Lower leg skin (tissue), 4 donors: ENCODE results near the gene ZSWIM3. TPM values are rescaled to one million over a fixed set of nuclear protein-coding genes. Genes with fewer than 3 reads are reported as not detected.

Experiments
- DNase-seq, 2 donors: peaks; one replicate each; pipeline ENCODE4 v3.0.0-alpha.2; 2019; ENCODE audit warnings: low spot score in 2 of 2
- H3K4me3 ChIP-seq: fragments of 200-600 bp; sonication (generic); 2 replicates; pipeline ENCODE4 v1.5.1; 2017; ENCODE audit warnings: mild to moderate bottlenecking, low read depth; ENCODE audit not compliant: poor library complexity, severe bottlenecking
- POLR2A ChIP-seq, 2 donors: fragments of 450-650 bp; IDR thresholded peaks; one replicate each; pipeline ENCODE4 v1.6.1; 2016 to 2017; ENCODE audit warnings: antibody characterized with exemption in 2 of 2, mild to moderate bottlenecking in 1 of 2, moderate library complexity in 1 of 2
- WGBS, 2 donors: methylation state at CpG; one replicate each; pipeline ENCODE4 v1.1.5; 2018; 5-methylcytosine and 5-hydroxymethylcytosine counted together
- intact Hi-C: fragments of 100-400 bp; cut with DNase I; formaldehyde crosslinking; loops from one replicate; pipeline ENCODE4 v1.15.0; 2023; ENCODE audit warnings: low total_unique reads
- total RNA-seq, 4 donors: library from RNA; depleted of rRNA; stranded (reverse); fragments of >200 nt; gene quantifications; one replicate each; pipeline ENCODE4 v1.1.0, GENCODE V29; 2016
- TF ChIP-seq, protein P1 (sequence below), 3 donors: fragments of 450-650 bp; IDR thresholded peaks; one replicate each; pipeline ENCODE4 v1.5.1; 2016; ENCODE audit warnings: antibody characterized with exemption in 3 of 3, mild to moderate bottlenecking in 3 of 3, moderate library complexity in 2 of 3

The ZSWIM3 gene
- total RNA-seq, 4 donors from 2014 or later = 3.7 to 4.6 (median 4.0) TPM

DNA sequence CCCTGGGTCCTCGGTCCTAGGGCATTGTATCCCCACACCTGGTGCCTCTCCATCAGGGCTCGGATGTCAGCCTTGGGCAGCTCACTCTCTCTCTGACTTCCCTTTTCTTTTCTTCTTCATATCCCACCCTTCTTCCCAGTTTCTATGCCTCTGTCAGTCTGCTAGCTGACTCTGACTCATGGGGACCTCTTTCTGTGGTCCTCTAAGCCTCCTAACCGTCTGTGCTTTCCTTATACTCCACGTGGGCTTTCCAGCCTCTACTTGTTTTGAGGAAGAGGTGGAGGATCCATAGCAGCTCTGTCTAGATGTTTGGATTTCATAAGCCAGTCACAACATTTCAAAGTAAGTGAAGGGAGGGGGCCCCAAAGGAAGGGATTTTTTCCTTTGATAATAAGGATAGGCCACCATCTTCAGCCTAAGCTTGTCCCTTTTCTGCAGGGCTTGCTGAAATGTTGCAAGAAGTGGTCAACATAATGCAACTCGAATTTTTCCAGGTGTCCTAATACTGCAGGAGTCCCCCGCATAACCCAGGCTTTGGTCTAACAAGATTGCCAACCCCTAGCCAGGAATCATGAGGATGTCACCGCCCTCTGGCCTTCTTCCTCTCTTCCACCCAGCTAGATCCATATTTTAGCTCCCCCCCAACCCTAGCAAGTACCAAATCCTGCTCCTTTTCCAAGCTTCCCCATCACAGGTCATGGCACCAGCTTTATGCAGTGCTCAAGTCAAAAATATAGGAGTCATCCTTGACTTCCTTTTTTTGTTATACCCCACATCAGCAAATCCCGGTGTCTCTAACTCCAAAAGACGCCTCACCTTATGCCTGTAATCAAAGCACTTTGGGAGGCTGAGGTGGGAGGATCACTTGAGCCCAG is 63.3 kb downstream of the ZSWIM3 start:
- TF ChIP-seq, protein P1, sequence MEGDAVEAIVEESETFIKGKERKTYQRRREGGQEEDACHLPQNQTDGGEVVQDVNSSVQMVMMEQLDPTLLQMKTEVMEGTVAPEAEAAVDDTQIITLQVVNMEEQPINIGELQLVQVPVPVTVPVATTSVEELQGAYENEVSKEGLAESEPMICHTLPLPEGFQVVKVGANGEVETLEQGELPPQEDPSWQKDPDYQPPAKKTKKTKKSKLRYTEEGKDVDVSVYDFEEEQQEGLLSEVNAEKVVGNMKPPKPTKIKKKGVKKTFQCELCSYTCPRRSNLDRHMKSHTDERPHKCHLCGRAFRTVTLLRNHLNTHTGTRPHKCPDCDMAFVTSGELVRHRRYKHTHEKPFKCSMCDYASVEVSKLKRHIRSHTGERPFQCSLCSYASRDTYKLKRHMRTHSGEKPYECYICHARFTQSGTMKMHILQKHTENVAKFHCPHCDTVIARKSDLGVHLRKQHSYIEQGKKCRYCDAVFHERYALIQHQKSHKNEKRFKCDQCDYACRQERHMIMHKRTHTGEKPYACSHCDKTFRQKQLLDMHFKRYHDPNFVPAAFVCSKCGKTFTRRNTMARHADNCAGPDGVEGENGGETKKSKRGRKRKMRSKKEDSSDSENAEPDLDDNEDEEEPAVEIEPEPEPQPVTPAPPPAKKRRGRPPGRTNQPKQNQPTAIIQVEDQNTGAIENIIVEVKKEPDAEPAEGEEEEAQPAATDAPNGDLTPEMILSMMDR (IDR thresholded peaks at IDR 0.05) = no peak
- TF ChIP-seq POLR2A (IDR thresholded peaks at IDR 0.05) = no peak

DNA sequence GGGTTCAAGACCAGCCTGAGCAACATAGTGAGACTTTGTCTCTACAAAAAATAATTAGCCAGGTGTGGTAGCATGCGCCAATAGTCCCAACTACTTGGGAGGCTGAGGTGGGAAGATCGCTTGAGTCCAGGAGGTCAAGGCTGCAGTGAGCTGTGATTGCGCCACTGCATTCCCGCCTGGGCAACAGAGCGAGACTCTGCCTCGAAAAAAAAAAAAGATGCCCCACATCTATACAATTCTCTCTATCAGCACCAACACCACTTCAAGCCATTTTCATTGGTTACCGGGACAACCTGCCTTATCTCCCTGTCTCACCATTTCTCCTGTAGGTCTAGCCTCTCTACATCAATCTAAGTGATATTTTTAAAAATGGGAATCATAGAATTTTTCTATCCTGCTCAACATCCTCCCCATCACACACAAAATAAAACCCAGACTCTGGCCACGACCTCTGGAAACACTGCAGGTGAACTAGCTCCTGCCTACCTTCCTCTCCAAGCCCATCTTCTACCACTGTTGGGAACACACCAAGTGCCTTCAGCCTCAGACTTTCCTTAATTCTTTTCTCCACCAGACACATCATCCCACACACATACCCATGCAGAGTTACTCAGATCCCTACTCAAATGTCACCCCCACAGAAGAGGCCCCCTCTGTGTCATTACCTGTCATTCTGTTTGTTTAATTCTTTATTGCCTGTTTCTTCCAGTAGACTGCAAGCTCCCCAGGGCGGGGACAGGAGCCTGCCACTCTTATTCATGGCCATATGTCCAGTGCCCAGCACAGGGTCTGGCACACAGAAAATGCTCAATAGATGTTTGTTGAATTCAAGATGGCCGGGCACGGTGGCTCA is 64.1 kb downstream of the ZSWIM3 start:
- TF ChIP-seq, protein P1 (IDR thresholded peaks at IDR 0.05) = no peak
- TF ChIP-seq POLR2A (IDR thresholded peaks at IDR 0.05) = no peak
- intact Hi-C loops = no loop called here
- H3K4me3 ChIP-seq = no peak overlapping the region
- 88 to 96% methylated on average over 11 of the region's 11 CpGs for WGBS, 2 donors
- DNase-seq = no peak

More for the DNA sequence above, 63.3 kb downstream of the ZSWIM3 start:
- intact Hi-C loops = no loop called here
- no peak overlapping the region for H3K4me3 ChIP-seq
- DNase-seq = no peak
- 80 to 82% methylated on average over 9 of the region's 9 CpGs for WGBS, 2 donors

DNA sequence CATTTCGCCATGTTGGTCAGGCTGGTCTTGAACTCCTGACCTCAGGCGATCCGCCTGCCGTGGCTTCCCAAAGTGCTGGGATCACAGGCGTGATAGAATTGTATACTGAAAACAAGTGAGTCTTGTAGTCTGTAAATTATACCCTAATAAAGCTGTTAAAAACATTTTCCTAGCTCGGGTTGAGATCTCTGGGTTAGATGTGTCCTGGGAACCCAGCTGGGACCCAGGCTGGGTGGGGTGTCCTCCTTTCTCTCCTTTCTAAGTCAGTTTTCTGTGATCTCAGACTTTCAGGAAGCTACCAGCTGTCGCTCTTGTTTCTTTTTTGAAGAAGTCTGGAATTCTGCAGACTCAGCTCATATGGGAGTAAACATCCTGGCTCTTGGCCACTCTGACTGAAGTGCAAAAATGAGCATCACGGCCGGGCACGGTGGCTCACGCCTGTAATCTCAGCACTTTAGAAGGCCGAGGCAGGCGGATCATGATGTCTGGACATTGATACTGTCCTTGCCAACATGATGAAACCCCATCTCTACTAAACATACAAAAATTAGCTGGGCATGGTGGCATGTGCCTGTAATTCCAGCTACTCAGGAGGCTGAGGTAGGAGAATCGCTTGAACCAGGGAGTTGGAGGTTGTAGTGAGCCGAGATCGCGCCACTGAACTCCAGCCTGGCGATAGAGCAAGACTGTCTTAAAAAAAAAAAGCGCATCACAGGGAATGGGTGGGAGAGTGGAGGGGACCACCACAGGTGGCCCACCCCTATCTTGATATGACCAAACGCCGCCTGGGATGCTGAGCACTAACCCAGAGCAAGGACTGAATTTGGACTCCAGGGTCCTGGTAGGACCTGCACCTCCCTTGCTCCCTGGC is 67.2 kb downstream of the ZSWIM3 start:
- intact Hi-C loops = no loop called here
- DNase-seq = no peak
- 39 to 43% methylated on average over 21 of the region's 21 CpGs for WGBS, 2 donors

DNA sequence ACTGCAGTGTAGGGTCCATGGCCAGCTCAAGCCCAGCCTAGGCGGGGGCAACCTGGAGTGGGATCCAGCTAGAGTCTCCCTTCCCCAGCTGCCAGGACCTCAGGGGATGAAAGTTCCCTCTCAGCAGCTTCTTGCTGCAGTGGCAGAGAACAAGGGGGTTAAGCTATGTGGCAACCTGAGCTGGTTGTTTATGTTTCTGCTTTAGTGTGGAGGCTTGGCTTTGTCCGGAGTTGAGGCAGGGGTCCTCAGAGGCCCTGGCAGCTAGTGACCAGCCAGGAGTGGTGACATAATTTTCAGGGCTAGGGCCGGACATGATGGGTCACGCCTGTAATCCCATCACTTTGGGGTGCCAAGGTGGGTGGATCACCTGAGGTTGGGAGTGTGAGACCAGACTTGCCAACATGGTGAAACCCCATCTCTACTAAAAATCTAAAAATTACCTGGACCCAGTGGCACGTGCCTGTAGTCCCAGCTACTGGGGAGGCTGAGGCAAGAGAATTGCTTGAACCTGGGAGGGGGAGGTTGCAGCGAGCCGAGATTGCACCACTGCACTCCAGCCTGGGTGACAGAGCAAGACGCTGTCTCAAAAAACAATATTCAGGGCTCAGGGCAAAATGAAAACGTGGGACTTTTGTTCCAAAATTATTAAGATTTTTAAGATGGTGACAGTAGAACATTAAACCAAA is 68.5 kb downstream of the ZSWIM3 start:
- no peak for DNase-seq
- intact Hi-C loops = no loop called here
- no peak for TF ChIP-seq POLR2A (IDR thresholded peaks at IDR 0.05)
- TF ChIP-seq, protein P1 (IDR thresholded peaks at IDR 0.05) = no peak
- no peak overlapping the region for H3K4me3 ChIP-seq
- 62 to 74% methylated on average over 9 of the region's 9 CpGs for WGBS, 2 donors

More for the DNA sequence above, 67.2 kb downstream of the ZSWIM3 start:
- TF ChIP-seq, protein P1 (IDR thresholded peaks at IDR 0.05) = no peak
- TF ChIP-seq POLR2A (IDR thresholded peaks at IDR 0.05) = no peak
- H3K4me3 ChIP-seq = no peak overlapping the region

DNA sequence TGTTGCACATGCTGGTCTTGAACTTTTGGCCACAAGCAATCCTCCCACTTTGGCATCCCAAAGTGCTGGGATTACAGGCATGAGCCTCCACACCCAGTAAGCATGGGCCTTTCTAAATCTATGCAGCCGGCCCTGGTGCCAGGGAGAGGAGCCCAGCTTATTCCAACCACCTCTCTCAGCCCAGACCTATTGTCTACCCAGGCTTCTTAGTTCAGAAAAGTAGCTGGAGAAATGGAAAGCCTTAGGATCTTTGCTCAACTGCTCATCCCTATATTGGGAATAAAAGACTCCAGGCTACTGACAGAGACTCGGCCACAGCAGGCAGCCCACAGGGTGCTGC is 69.3 kb downstream of the ZSWIM3 start:
- no peak for DNase-seq
- 91 to 96% methylated on average over 2 of the region's 2 CpGs for WGBS, 2 donors

More for the DNA sequence above, 69.3 kb downstream of the ZSWIM3 start:
- TF ChIP-seq POLR2A (IDR thresholded peaks at IDR 0.05) = no peak
- TF ChIP-seq, protein P1 (IDR thresholded peaks at IDR 0.05) = no peak
- intact Hi-C loops = no loop called here
- H3K4me3 ChIP-seq = no peak overlapping the region
